ENCODE measurements around the gene FER. TPM values are rescaled to one million over a fixed set of nuclear protein-coding genes. Genes with fewer than 3 reads are reported as not detected.

Gene FER
- total and polyA plus RNA-seq, 9 of the 15 experiments (the other 6 are each of a cell fraction or from before 2014, with no cell fraction given) = 6.7 to 18.2 (median 8.9) TPM

DNA sequence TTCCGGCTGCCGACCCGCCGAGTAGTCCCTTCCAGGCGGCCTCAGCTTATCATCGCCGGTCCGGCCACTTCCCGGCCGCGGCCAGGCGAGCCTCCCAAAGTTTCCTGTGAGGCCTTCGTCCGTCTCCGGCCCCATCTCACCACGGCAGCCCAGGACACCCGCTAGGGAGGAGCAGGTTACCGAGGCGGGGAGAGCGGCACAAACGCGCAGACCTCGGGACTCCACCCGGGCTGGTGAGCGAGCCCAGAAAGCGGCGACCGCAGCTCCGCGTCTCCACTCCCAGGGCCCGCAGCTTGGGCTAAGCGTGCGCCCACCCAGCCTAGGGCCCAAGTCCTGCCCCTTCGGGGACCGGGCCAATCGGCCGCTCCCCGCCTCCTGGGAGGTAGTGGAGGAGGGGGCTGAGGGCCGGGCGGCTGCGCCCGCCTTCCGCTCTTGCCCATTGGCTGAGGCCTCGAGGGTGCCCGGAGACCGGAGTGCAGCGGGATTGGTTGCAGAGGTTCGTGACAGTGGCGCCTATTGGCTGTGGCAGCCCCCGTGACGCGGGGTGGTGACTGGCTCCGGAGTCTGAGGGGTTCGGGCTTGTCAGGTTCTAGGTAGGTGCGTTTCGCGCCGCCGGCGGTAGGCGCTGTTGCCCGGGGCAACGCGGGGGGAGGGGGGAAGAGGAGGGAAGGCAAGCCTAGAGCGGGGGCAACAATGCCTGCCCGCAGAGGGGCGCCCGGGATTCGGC is 867 bp downstream of the FER start (continued):
- TF ChIP-seq ZC3H4 (CRISPR knock-in tag; IDR thresholded peaks at IDR 0.05; ENCODE audit: borderline replicate concordance) (peak; percentile 90; the same call in 1 of the 2 replicates), RBFOX2 (IDR thresholded peaks at IDR 0.05; ENCODE audit: low read depth, low read length) (peak; percentile 99), HNRNPK (IDR thresholded peaks at IDR 0.05; ENCODE audit: low read depth, low read length, poor library complexity, severe bottlenecking) (peak; percentile 15), CSDE1 (IDR thresholded peaks at IDR 0.05) (peak in 1 of 2 experiments; percentile 71; a peak in 2 of 4 replicates), TRIM24 (IDR thresholded peaks at IDR 0.05) (peak in 1 of 2 experiments; percentile 34; a peak in 2 of 4 replicates), CAMTA2 (CRISPR knock-in tag; conservative IDR thresholded peaks at IDR 0.05) (0 out of 2 replicates have a peak, but pooled peaks have one; percentile 56), ATF1 (CRISPR knock-in tag; IDR thresholded peaks at IDR 0.05) (no peak), ATF1 (tag; IDR thresholded peaks at IDR 0.05) (peak; percentile 86), KDM1A (IDR thresholded peaks at IDR 0.05) (peak in 1 of 2 experiments; percentile 90; a peak in 2 of 4 replicates), ZNF444 (CRISPR knock-in tag; IDR thresholded peaks at IDR 0.05) (peak; percentile 91), BCOR (IDR thresholded peaks at IDR 0.05) (peak; percentile 58; the same call in 1 of the 2 replicates), ZNF764 (CRISPR knock-in tag; IDR thresholded peaks at IDR 0.05; ENCODE audit: low read depth) (no peak), NRF1 (conservative IDR thresholded peaks at IDR 0.05 in 1 of 2, IDR thresholded peaks at IDR 0.05 in 1 of 2) (peak; percentile 88 to 91), ZFX (CRISPR knock-in tag; IDR thresholded peaks at IDR 0.05) (peak; percentile 100), TOE1 (IDR thresholded peaks at IDR 0.05; ENCODE audit: borderline replicate concordance) (no peak), TOE1 (CRISPR knock-in tag; IDR thresholded peaks at IDR 0.05; ENCODE audit: borderline replicate concordance, low read depth) (peak; percentile 50; the same call in 1 of the 2 replicates), POLR2AphosphoS5 (IDR thresholded peaks at IDR 0.05; ENCODE audit: control insufficient read depth, insufficient read depth, low read depth, low read length) (peak; percentile 90), FOXK1 (CRISPR knock-in tag; IDR thresholded peaks at IDR 0.05; ENCODE audit: borderline replicate concordance) (peak; percentile 92; the same call in 1 of the 2 replicates)
- TF ChIP-seq, protein P1, sequence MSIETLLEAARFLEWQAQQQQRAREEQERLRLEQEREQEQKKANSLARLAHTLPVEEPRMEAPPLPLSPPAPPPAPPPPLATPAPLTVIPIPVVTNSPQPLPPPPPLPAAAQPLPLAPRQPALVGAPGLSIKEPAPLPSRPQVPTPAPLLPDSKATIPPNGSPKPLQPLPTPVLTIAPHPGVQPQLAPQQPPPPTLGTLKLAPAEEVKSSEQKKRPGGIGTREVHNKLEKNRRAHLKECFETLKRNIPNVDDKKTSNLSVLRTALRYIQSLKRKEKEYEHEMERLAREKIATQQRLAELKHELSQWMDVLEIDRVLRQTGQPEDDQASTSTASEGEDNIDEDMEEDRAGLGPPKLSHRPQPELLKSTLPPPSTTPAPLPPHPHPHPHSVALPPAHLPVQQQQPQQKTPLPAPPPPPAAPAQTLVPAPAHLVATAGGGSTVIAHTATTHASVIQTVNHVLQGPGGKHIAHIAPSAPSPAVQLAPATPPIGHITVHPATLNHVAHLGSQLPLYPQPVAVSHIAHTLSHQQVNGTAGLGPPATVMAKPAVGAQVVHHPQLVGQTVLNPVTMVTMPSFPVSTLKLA (conservative IDR thresholded peaks at IDR 0.05) = peak; percentile 10 to 65; a peak in 1 of 4 replicates
- TF ChIP-seq, protein P2, sequence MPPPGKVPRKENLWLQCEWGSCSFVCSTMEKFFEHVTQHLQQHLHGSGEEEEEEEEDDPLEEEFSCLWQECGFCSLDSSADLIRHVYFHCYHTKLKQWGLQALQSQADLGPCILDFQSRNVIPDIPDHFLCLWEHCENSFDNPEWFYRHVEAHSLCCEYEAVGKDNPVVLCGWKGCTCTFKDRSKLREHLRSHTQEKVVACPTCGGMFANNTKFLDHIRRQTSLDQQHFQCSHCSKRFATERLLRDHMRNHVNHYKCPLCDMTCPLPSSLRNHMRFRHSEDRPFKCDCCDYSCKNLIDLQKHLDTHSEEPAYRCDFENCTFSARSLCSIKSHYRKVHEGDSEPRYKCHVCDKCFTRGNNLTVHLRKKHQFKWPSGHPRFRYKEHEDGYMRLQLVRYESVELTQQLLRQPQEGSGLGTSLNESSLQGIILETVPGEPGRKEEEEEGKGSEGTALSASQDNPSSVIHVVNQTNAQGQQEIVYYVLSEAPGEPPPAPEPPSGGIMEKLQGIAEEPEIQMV (tag; conservative IDR thresholded peaks at IDR 0.05; ENCODE audit: low read depth) = no peak
- TF ChIP-seq, protein P3, sequence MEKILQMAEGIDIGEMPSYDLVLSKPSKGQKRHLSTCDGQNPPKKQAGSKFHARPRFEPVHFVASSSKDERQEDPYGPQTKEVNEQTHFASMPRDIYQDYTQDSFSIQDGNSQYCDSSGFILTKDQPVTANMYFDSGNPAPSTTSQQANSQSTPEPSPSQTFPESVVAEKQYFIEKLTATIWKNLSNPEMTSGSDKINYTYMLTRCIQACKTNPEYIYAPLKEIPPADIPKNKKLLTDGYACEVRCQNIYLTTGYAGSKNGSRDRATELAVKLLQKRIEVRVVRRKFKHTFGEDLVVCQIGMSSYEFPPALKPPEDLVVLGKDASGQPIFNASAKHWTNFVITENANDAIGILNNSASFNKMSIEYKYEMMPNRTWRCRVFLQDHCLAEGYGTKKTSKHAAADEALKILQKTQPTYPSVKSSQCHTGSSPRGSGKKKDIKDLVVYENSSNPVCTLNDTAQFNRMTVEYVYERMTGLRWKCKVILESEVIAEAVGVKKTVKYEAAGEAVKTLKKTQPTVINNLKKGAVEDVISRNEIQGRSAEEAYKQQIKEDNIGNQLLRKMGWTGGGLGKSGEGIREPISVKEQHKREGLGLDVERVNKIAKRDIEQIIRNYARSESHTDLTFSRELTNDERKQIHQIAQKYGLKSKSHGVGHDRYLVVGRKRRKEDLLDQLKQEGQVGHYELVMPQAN (IDR thresholded peaks at IDR 0.05; ENCODE audit: borderline replicate concordance) = 0 out of 2 replicates have a peak, but pooled peaks have one; percentile 25
- TF ChIP-seq, protein P4, sequence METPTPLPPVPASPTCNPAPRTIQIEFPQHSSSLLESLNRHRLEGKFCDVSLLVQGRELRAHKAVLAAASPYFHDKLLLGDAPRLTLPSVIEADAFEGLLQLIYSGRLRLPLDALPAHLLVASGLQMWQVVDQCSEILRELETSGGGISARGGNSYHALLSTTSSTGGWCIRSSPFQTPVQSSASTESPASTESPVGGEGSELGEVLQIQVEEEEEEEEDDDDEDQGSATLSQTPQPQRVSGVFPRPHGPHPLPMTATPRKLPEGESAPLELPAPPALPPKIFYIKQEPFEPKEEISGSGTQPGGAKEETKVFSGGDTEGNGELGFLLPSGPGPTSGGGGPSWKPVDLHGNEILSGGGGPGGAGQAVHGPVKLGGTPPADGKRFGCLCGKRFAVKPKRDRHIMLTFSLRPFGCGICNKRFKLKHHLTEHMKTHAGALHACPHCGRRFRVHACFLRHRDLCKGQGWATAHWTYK (CRISPR knock-in tag; IDR thresholded peaks at IDR 0.05) = peak; percentile 49; the same call in 1 of the 2 replicates
